T-helper 2 cell treated with Interferon-gamma antibody and Interleukin-4, amounts not matched to agents 5 μg/mL and 100 μg/mL, for 36 hours (primary cell): ENCODE data around the gene STK11.

Experiments used
- DNase-seq: peaks from one replicate; pipeline ENCODE4 v3.0.0; 2021; ENCODE audit warnings: low spot score
- H3K27ac Mint-ChIP-seq: one replicate; pipeline ENCODE4 v1.8.0; 2021; ENCODE audit warnings: mild to moderate bottlenecking, mixed read lengths
- H3K27me3 Mint-ChIP-seq: one replicate; pipeline ENCODE4 v1.8.0; 2021; ENCODE audit warnings: low read depth, mixed read lengths
- H3K36me3 Mint-ChIP-seq: one replicate; pipeline ENCODE4 v1.8.0; 2021; ENCODE audit warnings: low read depth, mixed read lengths
- H3K4me1 Mint-ChIP-seq: one replicate; pipeline ENCODE4 v1.8.0; 2021; ENCODE audit warnings: low read depth, mixed read lengths
- H3K4me3 Mint-ChIP-seq: one replicate; pipeline ENCODE4 v1.8.0; 2022; ENCODE audit warnings: mild to moderate bottlenecking, moderate library complexity, mixed read lengths
- H3K9me3 Mint-ChIP-seq: one replicate; pipeline ENCODE4 v1.8.0; 2021; ENCODE audit warnings: mixed read lengths

STK11 gene

GRCh38 chr19:1249990-1250436 is 44.4 kb downstream of the STK11 start:
- peak overlapping the region; percentile 75 for H3K4me3 Mint-ChIP-seq
- no peak for DNase-seq
- peaks cover 23% of the 10 kb centered on the region for H3K36me3 Mint-ChIP-seq
- no peaks in the 10 kb centered on the region for H3K9me3 Mint-ChIP-seq
- no peaks in the 10 kb centered on the region for H3K27me3 Mint-ChIP-seq
- H3K4me1 Mint-ChIP-seq = peaks cover 8% of the 10 kb centered on the region
- H3K27ac Mint-ChIP-seq = peak overlapping the region; percentile 84

- peak; percentile 48 for DNase-seq
Measured at GRCh38 chr19:1250437-1251260, 45.1 kb downstream of the STK11 start.

GRCh38 chr19:1251330-1252220 is 46.0 kb downstream of the STK11 start:
- Mint-ChIP-seq H3K9me3 (no peaks in the 10 kb centered on the region), H3K27me3 (no peaks in the 10 kb centered on the region), H3K27ac (peak overlapping the region; percentile 91), H3K4me3 (peak overlapping the region; percentile 95), H3K36me3 (peaks cover 26% of the 10 kb centered on the region), H3K4me1 (peaks cover 8% of the 10 kb centered on the region)
- DNase-seq = peak; percentile 58

More at GRCh38 chr19:1250437-1251260, 45.1 kb downstream of the STK11 start:
- peaks cover 26% of the 10 kb centered on the region for H3K36me3 Mint-ChIP-seq
- H3K9me3 Mint-ChIP-seq = no peaks in the 10 kb centered on the region
- peak overlapping the region; percentile 95 for H3K4me3 Mint-ChIP-seq
- H3K4me1 Mint-ChIP-seq = peaks cover 8% of the 10 kb centered on the region
- H3K27me3 Mint-ChIP-seq = no peaks in the 10 kb centered on the region
- H3K27ac Mint-ChIP-seq = peak overlapping the region; percentile 91

- Mint-ChIP-seq H3K4me3 (peak overlapping the region; percentile 95), H3K36me3 (peaks cover 27% of the 10 kb centered on the region), H3K27ac (peak overlapping the region; percentile 91), H3K9me3 (no peaks in the 10 kb centered on the region), H3K4me1 (peaks cover 9% of the 10 kb centered on the region), H3K27me3 (no peaks in the 10 kb centered on the region)
- peak; percentile 68 for DNase-seq
Measured at GRCh38 chr19:1252221-1252820, 46.7 kb downstream of the STK11 start.

- peaks cover 13% of the 10 kb centered on the region for H3K4me1 Mint-ChIP-seq
- H3K36me3 Mint-ChIP-seq = peaks cover 31% of the 10 kb centered on the region
- peak overlapping the region; percentile 82 for H3K27ac Mint-ChIP-seq
- H3K27me3 Mint-ChIP-seq = no peaks in the 10 kb centered on the region
- peak overlapping the region; percentile 82 for H3K4me3 Mint-ChIP-seq
- DNase-seq = peak; percentile 77
- H3K9me3 Mint-ChIP-seq = no peaks in the 10 kb centered on the region
Measured at GRCh38 chr19:1252821-1253513, 47.4 kb downstream of the STK11 start.

- Mint-ChIP-seq H3K36me3 (peaks cover 31% of the 10 kb centered on the region), H3K4me3 (peak overlapping the region; percentile 82), H3K9me3 (no peaks in the 10 kb centered on the region), H3K27me3 (no peaks in the 10 kb centered on the region), H3K27ac (peak overlapping the region; percentile 82), H3K4me1 (peaks cover 16% of the 10 kb centered on the region)
- DNase-seq = no peak
Measured at GRCh38 chr19:1253514-1254080, 48.0 kb downstream of the STK11 start.

- H3K36me3 Mint-ChIP-seq = peaks cover 36% of the 10 kb centered on the region
- no peaks in the 10 kb centered on the region for H3K27me3 Mint-ChIP-seq
- no peak overlapping the region for H3K4me3 Mint-ChIP-seq
- no peaks in the 10 kb centered on the region for H3K9me3 Mint-ChIP-seq
- DNase-seq = no peak
- no peak overlapping the region for H3K27ac Mint-ChIP-seq
- peaks cover 21% of the 10 kb centered on the region for H3K4me1 Mint-ChIP-seq
Measured at GRCh38 chr19:1254081-1254527, 48.5 kb downstream of the STK11 start.

- Mint-ChIP-seq H3K9me3 (no peaks in the 10 kb centered on the region), H3K4me1 (peaks cover 25% of the 10 kb centered on the region), H3K4me3 (peak overlapping the region; percentile 29), H3K36me3 (peaks cover 38% of the 10 kb centered on the region), H3K27me3 (no peaks in the 10 kb centered on the region), H3K27ac (no peak overlapping the region)
- DNase-seq = no peak
Measured at GRCh38 chr19:1254530-1255185, 49.1 kb downstream of the STK11 start.

GRCh38 chr19:1255186-1256161 is 49.9 kb downstream of the STK11 start:
- Mint-ChIP-seq H3K4me1 (peaks cover 30% of the 10 kb centered on the region), H3K36me3 (peaks cover 37% of the 10 kb centered on the region), H3K27ac (no peak overlapping the region), H3K9me3 (no peaks in the 10 kb centered on the region), H3K27me3 (no peaks in the 10 kb centered on the region), H3K4me3 (peak overlapping the region; percentile 29)
- DNase-seq = no peak

GRCh38 chr19:1256646-1257474 is 51.3 kb downstream of the STK11 start:
- no peak for DNase-seq
- Mint-ChIP-seq H3K27ac (peak overlapping the region; percentile 75), H3K4me1 (peaks cover 33% of the 10 kb centered on the region), H3K4me3 (no peak overlapping the region), H3K27me3 (no peaks in the 10 kb centered on the region), H3K9me3 (no peaks in the 10 kb centered on the region), H3K36me3 (peaks cover 29% of the 10 kb centered on the region)

GRCh38 chr19:1257475-1258162 is 52.0 kb downstream of the STK11 start:
- Mint-ChIP-seq H3K36me3 (peaks cover 25% of the 10 kb centered on the region), H3K27ac (peak overlapping the region; percentile 75), H3K4me3 (peak overlapping the region; percentile 56), H3K27me3 (no peaks in the 10 kb centered on the region), H3K9me3 (no peaks in the 10 kb centered on the region), H3K4me1 (peaks cover 34% of the 10 kb centered on the region)
- no peak for DNase-seq
